Left forelimb (tissue), 1 donor: ENCODE measurements around the gene FOXL2NB.

Experiments
- DNase-seq: peaks from one replicate; pipeline ENCODE4 v3.0.0-alpha.2; 2018; ENCODE audit warnings: low spot score

Gene FOXL2NB

DNA sequence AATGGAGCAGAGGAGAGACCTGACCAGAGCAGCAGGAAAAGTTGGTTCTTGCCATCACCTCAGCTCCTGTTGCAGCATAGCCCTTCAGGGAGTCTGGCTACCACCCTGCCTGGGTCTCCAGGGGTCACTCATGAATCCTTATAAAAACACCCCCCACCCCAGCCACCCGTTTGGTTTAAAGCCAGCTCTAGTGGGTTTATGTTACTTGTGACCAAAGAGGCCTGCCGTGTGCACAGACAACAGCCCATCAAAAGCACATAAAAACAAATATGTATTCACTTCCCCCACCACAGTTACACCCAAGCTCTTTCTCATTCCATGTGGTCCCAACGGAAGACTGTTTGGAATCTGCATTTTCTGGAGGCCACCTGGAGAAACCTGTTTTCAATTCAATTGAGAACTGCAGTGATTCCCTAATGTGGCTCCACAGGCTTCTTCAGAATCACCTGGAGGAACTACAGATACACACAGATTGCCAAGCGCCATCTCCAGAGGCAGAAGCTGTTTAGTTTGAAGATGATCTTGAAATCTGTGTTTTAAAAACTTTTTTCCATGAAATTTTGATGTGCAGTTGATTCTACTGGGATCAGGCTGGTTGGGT lies 13.8 kb upstream of the FOXL2NB start:
- no peak for DNase-seq

DNA sequence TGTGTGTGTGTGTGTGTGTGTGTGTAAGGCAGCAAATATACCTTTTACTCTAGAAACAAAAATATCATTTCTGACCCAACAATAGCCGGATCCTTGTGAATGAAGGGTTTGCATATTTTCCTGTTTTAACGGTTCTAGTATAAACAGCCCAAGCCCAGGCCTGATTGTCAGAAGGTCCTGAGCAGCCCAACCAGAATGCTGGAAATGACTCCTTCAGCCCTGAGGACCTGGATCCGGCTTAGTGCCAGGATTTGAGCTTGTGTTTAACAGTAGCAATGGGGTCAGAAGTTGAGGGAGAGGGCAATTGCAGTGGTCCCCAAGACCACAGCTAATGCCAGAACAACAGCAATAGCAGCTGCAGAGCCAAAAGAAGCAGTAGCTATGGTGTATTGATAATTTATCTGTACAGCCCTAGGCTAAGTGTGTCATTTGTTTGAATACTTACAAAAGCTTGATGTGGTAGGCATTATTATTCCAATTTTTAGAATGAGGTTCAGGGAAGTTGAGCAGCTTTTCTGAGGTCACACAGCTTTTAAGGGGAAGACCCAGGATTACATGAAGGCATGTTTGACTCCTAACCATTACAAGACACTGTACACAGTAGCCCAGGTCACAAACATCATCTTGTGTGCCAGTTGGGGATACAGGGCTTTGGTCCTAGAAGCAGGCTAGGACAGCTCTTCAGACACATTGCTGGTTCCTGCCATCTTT lies 12.9 kb upstream of the FOXL2NB start:
- DNase-seq: no peak

DNA sequence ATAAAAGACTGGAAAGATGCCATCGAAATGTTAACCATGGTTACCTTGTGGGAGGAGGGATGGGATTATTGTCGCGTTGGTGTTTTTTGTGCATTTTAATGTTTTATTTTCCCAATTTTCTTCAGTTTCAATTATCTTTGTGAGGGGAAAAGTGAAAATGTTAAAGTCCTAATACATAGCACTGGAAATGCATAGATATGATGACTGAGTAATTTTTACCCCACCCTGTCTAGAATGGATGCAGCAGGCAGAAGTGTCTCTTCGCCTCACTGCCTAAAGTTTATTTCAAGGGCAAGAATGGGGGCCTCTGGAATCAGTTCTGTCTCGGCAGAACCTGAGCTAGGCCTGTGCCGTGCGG lies 11.5 kb upstream of the FOXL2NB start:
- DNase-seq: no peak

DNA sequence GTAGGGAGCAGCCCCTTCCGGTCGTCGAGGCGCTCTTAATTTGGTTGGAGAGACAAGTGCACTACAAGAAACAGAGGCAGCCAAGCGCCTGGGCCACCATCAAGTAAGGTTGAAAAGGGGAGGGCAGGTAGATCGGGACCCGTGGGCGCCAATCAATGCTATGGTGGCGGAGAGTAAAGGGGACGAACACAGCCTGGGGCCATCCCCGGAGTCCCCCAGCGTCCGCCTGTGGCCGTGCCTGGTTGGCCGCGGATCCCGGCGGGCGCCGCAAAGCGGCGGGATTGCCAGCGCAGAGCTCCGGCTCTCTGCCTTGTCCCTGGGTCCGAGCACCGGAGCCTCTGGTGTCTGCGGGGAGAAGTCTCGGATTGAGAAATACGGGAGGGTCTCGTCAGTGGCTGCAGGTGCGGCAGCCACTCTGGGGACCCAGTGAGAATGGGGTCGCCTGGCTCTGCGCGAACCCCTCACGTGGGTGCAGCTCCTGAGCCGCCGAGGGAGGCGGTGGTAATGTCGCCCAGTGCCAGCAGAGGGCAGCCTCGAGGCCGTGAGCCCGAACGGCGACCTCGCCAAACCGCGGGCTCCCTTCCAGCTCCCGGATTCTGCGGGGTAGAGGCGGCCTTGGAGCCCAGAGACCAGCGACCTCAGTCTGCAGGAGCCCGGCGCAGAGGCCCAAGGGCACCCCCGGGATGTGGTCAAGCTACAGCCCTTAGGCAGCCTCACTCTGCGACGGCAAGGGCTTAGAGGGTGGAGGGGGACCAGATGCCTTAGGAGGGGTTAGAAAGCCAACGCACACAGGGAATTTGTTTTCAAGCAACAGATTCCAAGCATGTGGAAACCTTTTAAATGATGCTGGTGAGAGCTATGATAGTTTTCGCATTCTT lies 10.9 kb upstream of the FOXL2NB start:
- peak; percentile 83 for DNase-seq

DNA sequence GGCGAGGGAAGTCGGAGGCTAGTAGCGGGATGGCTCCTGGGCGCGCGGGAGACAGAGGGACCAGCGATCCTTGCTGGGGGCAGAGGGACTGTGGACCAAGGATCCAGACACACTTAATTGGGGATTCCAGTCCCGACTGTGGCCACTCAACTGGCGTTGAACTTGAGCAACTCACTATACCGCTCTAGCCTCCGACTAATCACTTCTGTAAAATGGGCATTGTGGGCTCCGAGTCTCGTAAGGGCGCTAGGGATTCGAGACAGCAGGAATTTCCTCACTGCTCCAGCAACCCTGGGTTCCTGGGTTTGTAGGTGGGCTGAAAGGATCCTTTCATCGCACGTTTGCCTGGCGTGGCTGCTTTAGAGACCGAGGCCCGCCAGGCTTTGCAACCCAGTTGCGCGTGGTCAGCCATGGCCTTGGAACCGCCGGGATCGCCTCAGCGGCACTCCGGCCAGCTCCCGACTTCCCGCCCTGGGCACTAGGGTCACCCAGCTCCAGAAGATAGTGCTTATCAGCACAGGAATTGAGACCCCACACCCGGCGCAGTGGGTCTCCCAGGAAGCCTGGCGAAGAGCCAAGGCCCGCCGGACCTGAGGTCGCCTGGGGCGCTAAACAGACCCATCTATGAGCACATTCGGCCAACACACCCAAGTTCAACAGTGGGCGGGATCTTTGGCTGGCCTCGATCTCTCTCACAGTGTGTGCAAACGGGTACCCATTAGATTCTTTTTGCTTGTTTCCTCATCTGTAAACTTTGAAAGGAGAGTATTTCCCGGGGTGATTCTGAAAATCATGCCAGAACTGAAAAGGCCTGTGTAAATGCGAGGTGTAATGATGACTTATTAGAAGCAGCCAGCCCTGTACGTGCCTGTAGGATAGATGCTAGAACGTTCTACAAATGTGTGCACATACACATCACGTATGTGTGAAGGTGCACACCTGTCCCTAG lies 10.0 kb upstream of the FOXL2NB start:
- no peak for DNase-seq

DNA sequence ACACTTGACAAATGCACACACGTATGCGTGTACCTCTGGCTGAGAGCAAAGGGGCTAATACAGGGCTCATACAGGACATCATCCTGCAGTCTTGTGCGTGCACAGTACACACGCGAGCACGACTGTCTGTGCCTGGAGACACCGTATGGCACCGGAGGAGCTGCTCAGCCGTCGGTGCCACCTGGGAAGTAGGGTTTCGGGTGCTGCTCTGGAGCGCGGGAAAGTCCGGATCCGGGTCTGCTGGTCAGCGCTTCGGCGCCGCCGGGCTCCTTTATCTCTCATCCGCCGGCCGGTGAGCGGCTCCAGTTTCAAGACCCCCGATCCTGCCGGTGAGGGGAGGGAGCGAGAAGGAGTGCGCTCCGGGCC lies 9.3 kb upstream of the FOXL2NB start:
- DNase-seq: no peak

DNA sequence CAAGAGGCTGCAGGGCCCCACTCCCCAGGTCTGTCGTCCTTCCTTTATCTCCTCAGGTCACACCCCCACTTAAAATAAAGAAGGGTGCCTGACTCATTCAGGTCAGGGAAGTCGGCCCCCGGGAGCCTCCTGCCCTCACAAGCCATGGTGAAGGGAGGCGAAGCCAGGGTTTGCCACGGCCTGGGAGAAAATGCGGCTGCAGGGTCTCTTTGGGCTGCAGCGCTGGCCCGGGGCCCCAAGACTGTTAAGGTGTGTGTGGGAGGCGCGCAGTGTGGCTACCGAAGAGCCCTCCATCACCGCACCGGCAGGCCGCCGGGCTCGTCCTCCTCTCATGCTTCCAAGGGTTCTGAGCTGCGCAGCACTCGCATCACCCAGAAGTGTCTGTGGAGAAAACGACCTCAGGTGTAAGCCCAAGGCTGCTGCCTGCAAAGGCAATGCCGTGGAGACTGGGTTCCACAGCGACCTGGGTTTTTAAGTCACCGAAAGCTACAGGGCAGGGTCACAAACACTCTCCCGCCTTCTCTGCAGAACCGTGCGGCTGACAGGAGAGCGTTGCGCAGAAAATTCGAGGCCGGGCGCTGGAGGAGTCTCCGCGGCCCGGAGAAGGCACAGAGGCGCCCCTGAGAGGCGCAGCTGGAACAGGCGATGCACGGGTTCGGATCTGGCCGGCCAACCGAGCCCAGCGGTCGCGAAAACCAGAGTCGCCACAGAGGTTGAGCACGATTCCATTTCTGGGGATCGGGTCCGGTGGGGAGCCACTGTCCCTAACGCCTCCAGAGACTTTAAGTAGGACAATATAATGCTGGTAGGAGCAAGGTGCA lies 8.8 kb upstream of the FOXL2NB start:
- DNase-seq: no peak

DNA sequence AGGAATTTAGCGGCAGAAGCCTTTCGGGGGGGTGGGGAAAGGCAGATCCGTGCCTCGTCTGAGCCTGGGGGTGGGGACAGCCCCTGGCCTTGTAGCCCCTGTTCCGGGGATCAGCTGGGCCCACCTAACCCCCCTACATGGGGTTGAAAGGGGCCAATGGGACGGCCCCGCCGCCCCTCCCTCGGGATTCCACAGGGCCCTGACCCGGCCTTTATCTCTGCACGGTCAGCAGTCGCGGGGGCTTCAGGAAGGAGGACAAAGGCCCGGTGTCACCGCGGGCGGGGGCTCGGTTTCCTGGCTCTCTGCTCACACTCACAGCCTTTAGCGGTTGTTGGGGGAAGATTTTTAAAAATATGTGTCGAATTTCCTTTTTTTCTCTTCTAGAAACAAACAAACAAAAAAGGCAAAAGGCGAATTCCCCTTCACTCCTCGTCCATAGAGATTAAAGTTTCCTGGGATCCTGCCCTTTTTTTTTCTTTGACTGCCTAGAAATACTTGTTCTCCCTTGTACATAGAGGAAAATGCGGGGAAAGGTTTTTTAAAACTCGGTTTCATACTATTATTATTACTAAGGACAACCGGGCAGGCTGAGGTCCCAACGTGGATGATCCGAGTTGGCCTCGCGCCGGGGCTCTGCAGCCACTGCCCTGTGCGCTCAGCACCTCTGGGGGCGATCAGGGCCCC lies 8.0 kb upstream of the FOXL2NB start:
- no peak for DNase-seq

DNA sequence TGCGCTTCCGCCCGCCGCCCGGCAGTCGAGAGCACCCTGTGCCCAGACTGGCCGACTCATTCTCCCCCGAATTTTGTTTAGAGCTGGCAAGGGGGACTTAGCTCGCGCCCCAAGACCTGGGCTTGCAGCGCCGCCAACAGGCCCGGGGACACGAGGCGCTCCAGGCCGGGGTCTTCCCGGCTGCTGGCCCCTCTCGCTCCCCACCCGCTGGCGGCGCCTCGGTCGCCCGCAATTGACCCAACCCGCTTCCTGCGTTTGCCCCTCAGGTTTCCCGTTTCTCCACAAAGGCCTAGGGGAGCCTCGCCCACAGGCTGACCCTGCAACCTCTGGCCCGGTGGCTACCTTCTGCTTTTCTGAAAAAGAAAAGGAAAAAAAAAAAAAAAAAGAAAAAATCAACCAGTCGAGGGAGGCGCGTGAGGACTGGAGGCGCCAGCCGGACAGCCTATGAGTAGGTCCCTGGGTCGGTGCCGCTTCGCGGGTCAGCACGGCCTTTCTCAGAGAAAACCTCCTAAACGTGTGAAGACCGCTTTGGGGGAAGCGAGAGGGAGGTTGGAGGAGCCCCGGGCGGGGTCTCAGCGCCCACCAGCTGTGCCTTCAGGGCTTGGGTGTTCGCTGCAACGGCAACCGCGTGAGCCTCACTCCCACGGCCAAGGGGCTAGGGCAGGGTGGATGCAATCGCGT lies 7.3 kb upstream of the FOXL2NB start:
- no peak for DNase-seq

DNA sequence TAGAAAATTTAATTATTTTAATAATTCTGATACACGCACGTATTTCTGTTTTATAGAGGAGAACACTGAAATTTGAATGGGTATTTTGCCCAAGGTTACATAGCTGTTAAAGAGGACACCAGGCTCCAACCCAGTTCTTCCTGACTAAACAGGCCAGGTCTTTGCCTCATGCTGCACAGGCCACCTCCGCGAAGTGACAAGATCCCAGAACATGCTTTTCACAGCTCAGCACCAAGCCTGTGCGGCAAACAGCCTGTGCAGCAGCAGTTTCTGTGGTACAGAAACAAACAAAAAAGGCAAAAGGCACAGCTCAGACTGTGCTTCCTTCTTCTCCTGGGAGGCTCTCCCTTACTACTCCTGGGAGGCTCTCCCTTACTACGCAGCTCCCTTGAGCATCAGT lies 6.6 kb upstream of the FOXL2NB start:
- DNase-seq: no peak

DNA sequence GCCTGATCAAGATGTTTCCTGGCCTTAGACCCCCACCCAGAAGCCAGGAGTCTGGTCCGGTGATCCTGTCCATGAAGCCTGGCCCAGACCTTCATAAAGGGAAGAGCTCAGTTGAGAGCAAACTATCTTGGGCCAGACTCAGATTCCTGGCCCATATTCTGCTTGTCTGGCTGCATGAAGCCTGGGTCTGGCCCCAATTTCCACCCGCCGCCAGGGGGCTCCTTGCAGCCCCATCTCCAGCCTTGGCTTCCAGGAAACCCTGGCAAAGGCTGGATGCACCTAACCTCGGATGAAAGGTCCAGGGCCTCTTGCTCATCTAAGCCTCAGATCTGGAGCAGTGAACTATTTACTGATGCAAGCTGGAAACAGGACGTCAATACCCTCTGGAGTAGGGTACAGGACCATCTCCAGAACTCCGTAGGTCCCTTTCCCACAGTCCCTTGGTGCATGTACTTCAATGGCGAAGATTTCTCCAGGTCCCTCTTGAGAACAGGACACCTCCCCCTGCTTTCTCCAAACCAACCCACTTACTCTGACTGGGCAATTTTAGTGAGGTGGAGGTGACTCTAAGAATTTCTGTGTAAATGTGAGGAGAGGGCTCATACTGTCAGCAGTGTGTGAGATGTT lies 5.6 kb upstream of the FOXL2NB start:
- no peak for DNase-seq

DNA sequence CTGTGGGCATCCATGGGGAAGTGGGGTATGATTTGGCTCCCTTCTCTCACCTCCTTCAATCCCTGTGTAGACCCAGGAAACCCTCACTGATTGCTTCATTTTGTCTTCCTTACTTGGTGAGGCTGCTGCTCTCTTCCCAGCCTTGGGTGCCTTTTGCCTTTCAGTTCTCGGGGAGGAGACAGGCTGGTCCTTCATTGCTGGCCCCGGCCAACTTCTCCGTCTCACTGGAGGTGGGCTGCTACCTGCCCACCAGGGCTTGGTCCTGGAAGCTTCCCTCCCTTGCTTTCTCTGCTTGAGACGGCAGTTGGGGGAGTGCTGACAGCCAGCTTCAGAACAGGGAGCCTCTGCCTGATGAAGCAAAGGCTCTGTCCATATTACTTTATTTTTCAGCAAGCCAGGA lies 4.7 kb upstream of the FOXL2NB start:
- no peak for DNase-seq

DNA sequence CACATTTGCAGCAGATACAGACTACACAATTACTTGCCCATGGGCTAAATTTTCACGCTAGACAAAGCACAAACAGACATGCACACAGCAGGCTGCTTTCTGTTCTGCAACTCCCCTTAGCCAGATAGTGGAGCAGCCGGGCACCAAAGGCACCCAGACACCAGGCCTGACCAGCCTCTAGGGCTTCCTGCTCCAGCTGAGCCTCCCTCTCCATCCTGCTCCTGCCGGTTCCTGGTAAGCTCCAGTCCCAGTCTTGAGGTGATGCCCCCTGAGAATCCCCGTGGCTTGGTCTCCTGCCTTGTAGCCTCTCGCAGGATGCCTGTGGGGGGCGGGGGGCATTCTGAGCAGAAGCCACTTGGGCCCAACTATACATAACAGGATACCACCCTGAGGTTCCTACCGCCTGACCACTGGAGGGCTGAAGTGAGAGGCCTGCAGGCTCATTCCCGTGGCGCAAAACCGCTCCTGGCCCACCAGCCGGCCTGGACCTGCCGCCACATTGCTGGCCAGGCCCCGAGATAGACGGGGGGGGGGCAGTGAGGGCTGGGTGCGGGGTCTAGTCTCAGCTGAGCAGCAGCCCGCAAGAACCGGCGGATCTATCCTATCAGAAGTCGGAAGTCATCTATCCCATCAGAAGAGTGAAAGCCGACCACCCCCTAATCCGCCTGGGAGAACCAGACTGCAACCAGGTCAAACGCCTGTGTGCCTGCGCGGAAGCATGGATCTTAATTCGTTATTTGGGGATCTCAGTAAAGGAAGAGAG lies 4.0 kb upstream of the FOXL2NB start:
- no peak for DNase-seq

DNA sequence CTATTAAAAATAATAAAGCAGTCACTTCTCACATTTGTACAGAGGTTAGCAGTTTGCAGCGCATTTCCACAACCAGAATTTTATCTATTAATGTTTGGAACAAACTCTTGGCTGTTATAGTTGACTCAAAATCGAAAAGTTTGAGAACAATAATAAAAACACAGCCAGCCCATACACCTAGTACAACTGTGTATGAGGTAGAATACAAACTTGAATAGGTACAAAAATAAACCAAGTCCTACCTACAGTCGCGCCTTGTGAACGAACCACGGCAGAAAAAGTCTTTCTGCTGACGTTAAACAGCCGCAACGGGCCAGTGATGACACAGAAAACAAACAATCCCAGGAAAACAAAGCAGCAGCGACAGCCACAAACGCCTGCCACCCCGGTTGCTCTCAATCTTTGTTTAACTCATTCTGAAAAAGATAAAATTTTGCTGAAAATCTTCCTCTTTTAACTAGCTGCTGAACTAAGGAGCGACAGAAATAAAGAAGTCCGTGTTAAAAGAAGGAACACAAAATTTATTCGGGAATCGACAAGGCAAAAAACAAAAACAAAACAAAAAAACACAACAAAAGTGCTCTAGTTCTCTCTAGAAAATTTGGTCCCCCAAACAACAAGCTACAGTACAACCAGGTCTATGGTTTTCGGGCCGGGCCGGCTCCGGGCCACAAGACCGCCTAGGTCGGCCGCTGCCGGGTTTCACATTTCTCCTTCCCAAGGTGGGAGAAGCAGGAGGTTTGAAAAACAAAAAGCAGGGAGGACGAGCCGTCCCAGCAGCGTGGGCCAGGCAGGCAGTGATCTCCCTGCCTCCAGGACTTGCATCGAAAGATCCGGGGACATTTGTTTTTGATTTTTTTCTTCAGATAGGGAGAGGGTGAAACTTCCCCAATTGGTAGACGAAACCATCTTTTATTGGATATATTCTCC lies 3.0 kb upstream of the FOXL2NB start:
- no peak for DNase-seq

DNA sequence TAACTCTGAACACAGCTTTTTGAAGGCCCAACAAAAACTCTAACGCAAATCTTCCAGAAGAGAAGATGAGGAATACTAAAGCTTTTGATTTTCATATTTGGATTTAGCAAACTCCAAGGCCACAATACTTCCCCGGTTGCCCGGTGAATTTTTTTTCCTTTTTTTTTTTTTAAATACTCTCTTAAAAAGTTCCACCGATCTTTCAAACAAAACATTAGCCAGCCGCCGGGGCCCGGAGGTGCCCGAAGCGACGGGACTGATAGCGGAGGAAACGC lies 2.4 kb upstream of the FOXL2NB start:
- DNase-seq: no peak

DNA sequence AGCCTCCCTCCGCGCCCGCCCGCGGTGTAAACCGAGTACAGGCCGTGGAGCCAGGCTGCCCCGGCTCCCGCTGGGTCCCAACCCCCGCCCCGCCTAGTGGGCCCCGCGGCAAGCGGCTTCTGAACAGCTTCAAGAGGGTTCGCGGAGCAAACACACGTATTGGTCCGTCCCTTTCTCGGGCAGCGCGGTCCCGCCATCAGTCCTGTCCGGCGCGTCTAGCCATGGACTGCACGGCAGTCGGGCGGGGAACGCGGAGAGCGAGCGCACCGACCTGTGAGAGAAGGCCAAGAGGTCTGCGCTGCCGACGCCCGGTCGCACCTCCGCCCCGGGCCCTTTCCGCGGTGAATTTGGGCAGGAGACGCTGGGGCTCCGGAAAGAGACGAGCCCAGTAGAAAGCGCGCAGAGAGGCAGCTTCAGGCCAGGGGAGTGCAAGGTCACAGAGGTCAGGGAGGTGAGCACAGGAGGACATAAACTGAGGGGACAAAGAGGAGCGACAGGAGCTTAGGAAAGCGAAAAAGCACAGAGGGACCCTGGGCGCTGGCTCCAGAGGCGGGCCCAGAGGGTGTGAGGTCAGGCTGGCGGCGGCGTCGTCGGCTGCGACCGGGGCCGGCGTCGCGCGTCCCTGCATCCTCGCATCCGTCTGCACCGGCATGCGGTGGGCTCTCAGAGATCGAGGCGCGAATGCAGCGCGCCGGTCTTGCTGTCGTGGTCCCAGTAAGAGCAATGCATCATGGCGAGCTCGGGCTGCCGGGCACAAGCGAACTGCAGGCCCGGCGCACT lies 1.9 kb upstream of the FOXL2NB start:
- DNase-seq: no peak
